GM12872 (cell line): Measurements from ENCODE around the gene NAT16.

Experiments
- CTCF ChIP-seq: IDR thresholded peaks from 3 replicates; pipeline ENCODE4 v1.5.1; 2011; ENCODE audit warnings: low read depth, mild to moderate bottlenecking, low read length, moderate library complexity; ENCODE audit not compliant: insufficient read depth

NAT16 gene

GRCh38 chr7:101180130-101180755 is at the start of gene NAT16:
TSS of gene NAT16 (minus strand) at chr7:101180293. CDS start at chr7:101174807, 5,486 bp downstream.
- no peak for TF ChIP-seq CTCF

GRCh38 chr7:101226721-101227120 is 46.6 kb upstream of the NAT16 start:
- no peak for TF ChIP-seq CTCF

- no peak for TF ChIP-seq CTCF
Observed at GRCh38 chr7:101225650-101226049, 45.6 kb upstream of the NAT16 start.

GRCh38 chr7:101223528-101223927 is 43.4 kb upstream of the NAT16 start:
- TF ChIP-seq CTCF: no peak

- TF ChIP-seq CTCF: no peak
Observed at GRCh38 chr7:101222275-101222830, 42.3 kb upstream of the NAT16 start.

GRCh38 chr7:101220295-101220694 is 40.2 kb upstream of the NAT16 start:
- TF ChIP-seq CTCF: no peak

- no peak for TF ChIP-seq CTCF
Observed at GRCh38 chr7:101218236-101219125, 38.4 kb upstream of the NAT16 start.
